Stimulated activated CD8-positive, alpha-beta memory T cell treated with anti-CD3 and anti-CD28 coated beads, Interleukin-2, amount 100 ng/mL, for 1 hour (primary cell): ENCODE measurements around the gene MIS18A.
"Not testable (repeated sequence)": the region's sequence is repeated elsewhere in the genome, so short reads cannot be mapped to it uniquely, and the experiment has no call there.

Experiments
- DNase-seq, 2 donors: peaks; one replicate each; pipeline ENCODE4 v3.0.0-alpha.2; 2020; ENCODE audit warnings: low read depth in 2 of 2

MIS18A gene

DNA sequence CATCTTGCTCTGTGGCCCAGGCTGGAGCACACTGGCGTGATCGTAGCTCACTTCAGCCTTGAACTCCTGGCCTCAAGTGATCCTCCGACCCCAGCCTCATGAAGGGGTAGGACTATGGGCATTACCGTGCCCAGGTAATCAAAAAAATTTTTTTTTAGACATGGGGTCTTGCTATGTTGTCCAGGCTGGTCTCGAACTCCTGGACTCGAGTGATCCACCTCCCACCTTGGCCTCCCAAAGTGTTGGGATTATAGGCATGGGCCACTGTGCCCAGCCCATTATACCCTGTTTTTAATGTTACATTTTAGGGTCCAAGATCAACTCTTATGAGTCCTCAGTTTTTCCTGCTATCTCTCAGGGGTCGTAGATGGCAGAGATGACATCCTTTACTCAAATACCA is 26.1 kb upstream of the MIS18A start:
- DNase-seq = no peak

DNA sequence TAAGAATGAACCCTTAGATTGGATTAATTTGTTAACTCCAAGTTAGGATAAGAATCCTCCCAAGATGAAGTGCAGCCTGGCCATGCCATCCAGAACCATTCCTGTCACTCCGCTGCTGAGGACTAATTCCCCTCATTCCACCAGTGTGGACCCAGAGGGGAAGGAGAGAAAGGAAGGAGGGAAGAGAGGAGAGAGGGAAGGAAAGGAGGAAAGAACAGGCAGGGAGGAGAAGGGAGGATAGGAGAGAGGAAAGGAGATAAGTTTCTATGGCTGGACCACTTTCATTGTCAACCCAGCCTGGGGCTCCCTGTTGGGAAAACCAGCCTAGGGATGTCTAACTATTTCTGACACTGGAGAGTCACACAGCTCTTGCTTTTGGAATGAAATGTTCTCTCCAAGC is 24.5 kb upstream of the MIS18A start:
- DNase-seq = no peak

DNA sequence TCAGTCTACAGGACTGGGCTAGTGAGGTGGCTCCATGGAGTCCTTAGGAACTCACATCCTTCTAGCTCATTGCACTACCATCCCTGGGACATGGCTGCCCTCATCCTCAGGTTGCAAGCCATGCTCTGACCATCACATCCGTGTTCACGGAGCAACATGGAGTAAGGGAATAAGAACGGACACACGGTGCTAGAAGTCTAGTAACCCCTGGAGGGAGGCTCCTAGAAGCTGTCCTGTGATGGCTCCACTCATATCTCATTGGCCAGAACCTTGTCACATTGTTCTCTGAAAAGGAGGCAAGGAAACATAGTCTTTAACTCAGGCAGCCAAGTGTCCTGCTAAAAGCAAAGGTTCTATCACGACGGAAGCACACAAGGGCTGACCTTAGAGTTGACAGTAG is 23.7 kb upstream of the MIS18A start:
- no peak for DNase-seq

DNA sequence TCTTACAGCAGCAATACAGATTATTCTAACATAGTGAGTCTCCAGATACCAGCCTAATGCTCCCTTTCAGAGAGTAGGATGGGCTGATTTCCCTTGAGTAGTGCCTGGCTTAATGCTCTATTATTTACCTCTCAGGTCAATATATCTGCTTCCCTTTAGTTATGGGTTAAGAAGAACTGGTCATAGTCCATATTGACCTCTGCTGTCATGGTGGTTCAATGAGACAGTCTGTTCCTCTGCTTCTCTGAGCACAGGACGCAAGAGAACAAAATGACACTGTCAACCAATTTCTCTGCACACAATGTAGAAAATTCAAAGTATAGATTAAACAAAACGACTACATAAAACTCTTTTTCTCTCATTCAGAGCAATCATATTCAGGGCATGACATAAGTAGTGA is 22.7 kb upstream of the MIS18A start:
- DNase-seq = no peak

DNA sequence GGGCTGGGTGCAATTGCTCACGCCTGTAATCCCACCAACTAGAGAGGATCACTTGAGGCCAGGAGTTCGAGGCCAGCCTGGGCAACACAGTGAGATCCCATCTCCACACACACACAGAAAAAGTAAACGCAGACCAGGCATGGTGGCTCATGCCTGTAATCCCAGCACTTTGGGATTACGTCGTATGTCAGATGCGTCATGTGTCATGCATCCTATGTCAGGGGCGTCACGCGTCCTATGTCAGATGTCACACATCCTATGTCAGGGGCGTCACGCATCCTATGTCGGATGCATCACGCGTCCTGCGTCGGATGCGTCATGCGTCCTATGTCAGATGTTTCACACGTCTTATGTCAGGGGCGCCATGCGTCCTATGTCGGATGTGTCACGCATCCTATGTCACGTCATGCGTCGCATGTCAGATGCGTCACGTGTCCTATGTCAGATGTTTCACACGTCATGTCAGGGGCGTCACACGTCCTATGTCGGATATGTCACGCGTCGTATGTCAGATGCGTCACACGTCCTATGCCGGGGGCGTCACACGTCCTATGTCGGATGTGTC is 21.4 kb upstream of the MIS18A start:
- DNase-seq = no peak

DNA sequence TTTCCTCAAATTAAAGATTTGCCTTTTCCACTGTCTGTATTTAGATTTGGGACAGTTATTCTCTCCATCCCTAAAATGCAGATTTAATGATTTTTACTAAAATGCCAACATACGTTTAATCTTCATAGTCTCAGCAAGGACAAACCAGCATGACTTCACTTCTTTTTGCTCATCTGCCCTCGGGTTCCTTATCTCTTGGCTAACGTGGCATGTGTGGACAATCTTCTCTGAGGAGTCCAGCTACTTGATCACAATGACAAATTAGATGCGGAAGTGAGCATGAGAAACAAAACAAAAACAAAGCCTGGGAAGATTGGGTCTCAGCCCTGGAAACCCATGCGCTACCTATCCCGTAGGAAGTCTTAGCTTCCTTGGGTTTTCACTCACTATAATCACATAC is 20.8 kb upstream of the MIS18A start:
- no peak for DNase-seq

DNA sequence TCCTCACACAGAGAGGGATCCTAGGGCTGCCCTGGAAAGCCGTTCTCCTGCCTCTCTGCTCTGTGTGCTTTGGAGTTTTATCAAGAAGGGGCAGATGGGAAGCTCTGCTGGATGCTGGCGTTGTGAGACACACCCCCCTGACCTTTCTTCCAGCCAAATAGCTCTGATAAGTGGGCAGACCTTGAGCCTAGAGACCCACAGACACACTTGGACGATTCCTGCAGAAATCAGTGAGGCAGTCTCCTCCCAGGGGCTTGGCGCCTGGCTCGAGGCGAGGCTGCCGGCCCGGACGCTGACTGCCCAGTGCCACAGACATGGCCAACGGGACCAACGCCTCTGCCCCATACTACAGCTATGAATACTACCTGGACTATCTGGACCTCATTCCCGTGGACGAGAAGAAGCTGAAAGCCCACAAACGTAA is 19.8 kb upstream of the MIS18A start, which contains the start of gene MRAP:
TSS of gene MRAP (plus strand) at position 198 of the 424 bp plus-strand sequence. CDS start at position 315, 117 bp downstream.
- no peak for DNase-seq

DNA sequence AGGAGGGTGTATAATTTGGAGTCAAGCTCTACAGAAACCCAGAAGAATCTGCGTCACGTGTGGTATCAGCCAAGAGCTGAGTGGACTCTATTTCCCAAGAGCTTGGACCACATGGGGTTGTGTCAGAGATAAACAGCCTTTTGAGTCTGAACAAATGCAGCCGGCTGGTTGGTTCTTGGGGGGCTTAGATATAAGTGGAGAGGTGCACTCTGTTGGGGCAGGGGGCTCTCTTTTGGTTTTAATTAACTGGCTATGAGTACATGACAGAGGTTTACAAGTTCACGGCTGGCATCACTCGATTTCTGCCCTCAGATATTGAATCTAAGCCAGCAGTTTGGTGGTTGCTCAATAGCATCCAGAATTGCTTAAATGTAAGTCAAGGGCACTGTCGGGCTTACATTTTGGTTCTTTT is 19.3 kb upstream of the MIS18A start:
- no peak for DNase-seq

DNA sequence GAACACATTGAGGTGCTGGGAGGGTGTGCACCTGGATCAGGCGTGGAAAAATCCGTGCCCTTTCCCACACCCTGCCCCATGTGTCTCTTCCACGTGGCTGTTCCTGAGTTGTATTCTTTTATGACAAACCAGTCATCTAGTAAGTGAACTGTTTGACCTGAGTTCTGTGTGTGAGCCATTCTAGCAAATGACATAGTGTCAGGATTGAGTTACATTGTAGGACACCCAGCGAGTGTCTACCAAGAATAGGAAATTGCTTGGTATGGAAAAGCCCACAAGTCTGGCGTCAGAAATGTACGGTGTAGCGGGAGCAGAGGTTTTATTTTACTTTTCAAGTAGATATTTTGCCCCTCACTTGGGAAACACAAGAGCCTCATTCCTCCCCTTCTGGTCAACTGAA is 18.6 kb upstream of the MIS18A start:
- DNase-seq = no peak

DNA sequence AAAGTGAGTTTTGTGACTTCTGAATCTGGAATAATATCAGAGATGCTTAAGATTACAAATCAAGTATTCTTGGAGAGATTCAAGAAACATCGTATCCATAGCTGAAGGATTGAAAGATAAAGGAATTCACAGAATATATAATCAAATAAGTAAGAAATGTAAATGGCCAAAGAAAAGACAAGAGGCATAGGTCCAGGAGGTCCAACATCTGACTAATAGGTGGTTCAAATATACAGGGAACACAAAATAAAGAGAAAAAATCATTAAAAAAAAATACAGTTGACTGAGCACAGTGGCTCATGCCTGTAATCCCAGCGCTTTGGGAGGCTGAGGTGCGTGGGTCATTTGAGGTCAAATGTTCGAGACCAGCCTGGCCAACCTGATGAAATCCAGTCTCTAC is 6.6 kb upstream of the MIS18A start:
- DNase-seq = no peak

DNA sequence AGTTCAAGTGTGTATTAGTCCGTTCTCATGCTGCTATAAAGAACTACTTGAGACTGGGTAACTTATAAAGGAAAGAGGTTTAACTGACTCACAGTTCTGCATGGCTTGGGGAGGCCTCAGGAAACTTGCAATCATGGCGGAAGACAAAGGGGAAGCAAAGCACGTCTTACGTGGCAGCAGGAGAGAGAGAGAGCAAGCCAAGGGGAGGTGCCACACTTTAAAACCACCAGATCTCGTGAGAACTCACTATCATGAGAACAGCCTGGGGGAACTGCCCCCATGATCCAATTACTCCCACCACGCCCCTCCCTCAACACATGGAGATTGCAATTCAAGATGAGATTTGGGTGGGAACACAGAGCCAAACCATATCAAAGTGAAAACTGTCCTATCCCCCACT is 4.1 kb upstream of the MIS18A start:
- DNase-seq = no peak

DNA sequence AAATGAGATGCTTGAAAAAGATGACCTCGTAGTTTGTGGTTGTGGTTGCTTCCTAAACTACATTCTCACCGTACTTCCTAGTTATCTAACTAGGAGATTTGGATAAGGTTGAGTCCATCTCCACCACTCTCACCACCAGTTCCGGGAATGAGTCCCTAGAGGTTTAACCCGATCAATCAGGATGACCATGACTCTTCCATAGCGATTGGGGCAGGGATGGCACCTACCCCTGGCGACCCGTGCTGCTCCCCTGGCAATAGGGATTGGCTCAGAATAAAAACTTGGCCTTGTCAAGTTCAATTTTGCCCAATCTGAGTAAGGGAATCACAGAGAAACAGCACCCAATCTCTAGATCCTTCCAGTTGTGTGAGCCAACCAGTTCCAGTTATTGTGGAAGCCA is 2.7 kb upstream of the MIS18A start:
- DNase-seq = no peak

DNA sequence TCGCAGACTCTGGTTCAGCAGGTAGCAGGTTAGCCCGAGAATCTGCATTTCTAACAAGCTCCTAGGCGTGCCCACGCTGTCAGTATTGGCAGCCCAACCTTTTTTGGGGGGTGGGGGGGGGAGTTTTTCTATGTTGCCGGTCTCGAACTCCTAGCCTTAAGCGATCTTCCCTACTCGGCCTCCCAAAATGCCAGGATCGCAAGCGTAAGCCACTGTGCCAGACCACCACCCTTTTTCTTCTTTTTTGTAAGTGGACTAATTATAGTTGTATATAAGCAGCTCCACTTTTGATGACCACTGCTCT is 480 bp upstream of the MIS18A start:
- no peak for DNase-seq

DNA sequence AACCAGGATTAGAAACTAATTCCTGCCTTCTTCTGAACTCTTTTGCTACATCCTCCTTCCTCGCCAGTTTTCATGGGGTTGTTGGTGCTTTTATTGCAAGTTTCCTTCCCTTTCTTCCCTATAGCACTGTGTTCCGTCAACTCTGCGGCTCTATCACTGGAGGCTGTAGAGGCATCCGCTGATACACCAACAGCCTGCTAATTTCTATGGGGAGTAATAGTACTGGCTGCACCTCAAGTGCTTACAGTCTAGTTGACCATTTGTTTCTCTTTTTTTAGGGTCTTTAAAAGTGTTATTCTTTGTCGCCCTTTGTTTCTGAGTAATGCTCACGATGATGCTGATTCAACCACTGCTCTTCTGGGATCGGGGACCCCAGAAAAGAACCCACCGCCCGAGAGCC is 746 bp downstream of the MIS18A start:
- no peak for DNase-seq

DNA sequence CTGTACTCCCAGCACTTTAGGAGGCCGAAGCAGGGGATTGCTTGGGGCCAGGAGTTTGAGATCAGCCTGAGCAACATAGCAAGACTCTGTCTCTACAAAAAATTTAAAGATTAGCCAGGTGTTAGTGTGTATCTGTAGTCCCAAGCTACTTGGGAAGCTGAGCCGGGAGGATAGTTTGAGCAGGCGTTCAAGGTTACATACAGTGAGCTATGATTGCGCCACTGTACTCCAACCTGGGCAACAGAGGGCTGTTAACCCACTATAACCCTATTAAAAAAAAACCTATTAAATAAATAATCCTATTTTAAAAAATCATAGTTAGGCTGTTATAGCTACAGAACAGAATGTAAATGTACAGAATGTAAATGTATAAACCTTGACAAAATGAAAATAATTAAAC is 2.2 kb downstream of the MIS18A start:
- no peak for DNase-seq

DNA sequence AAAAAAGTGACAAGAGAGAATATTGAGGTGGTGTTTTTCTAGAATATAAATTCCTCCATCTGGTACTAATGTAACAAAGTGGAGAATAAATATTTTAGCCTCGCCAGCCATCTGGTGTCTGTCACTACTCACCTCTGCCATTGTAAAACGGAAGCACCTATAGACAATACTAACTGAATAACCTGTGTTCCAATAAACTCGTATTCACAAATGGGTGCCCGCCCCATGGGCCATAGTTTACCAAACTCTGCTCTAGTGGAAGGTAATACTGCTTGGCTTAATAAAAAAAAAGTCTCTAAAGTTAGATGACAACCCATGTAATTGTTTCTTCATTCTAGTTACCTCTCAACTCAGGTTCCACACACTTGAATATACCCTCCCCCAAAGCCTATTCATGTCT is 8.1 kb downstream of the MIS18A start:
- DNase-seq = no peak

DNA sequence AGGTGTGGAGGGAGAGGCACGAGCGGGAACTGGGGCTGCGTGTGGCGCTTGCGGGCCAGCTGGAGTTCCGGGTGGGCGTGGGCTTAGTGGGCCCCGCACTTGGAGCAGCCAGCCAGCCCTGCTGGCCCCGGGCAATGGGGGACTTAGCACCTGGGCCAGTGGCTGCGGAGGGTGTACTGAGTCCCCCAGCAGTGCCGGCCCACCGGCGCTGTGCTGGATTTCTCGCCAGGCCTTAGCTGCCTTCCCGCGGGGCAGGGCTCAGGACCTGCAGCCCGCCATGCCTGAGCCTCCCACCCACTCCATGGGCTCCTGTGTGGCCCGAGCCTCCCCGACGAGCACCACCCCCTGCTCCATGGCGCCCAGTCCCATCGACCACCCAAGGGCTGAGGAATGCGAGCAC is 13.5 kb downstream of the MIS18A start:
- DNase-seq = not testable (repeated sequence)

DNA sequence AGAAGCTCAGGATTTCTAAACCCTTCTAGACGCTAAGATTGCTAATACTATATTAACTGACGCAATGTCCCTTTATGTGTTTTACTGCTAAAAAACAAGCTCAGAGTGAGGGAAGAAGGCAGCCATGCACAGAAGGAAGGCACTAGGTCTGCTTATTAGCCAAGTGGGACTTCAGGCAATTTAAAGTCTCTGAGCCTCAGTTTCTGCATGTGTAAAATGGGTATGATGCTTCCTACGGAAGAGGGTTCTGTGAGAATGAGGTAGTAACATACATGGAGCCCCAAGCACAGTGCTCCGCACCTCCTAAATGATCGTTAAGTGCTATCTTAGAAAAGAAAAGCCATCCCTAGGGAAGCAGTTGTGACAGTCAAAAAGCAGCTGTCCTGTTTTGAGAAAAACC is 16.9 kb downstream of the MIS18A start:
- DNase-seq = no peak

DNA sequence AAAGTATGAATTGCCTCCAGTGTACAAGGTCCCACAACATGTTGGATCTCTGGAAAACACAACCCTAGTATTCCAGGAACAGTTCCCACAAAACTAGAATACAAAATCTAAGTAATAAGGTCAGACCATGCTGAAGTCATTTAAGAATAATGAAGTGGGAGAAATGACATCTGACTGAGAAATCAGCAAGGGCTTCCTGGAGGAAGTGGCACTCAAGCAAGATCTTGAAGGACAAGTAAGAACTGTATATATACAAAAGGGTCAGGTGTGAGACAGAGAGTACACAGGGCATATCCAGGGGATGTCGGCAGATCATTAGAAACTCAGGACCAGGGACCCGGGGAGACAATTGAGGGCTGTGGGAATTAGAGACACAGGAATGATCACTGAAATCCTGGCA is 18.7 kb downstream of the MIS18A start:
- no peak for DNase-seq

DNA sequence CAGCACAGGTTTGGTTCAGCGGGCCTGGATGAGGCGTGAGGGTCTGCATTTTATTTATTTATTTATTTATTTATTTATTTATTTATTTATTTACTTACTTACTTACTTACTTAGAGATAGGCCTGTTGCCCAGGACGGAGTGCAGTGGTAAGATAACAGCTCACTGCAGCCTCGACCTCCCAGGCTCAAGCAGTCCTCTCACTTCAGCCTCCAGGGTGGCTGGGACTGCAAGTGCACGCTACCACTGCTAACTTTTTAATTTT is 20.1 kb downstream of the MIS18A start:
- not testable (repeated sequence) for DNase-seq

DNA sequence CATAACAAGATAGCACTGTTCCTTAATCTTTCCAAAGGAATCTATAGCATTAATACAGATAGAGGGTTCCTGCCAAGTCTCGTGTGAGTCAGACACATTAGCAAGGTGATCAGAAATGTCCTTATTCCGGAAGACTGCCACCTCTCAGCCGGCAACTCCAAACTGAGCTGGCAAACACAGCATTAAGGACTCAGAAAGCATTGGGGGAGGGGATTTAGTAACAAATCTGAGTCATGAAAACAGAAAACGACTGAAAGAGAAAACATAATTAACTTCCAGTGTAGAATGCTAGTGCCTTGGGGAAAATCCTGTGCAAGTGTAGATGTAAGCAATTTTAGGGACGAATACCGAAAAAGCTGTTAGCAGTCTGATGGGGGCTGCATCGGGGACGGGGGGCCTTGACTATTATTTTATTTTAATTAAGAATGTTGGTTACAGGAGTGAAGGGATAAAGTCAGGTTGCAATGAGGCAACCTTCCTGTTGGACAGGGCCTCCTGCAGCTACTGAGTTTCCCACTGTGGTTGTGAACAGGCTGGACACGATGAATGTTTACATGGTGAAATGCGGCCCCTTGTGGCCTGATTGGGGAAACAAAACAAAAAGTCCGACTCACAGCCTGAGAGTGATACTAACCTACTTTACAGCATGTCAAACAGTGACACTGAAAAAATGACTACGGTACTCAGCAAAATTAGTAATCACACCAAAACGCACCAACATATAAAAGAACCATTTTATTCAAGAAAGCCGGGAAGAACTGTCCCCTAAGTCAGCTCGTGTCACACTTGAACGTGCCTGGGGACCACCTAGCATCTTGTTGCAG is 20.7 kb downstream of the MIS18A start:
- DNase-seq = no peak

DNA sequence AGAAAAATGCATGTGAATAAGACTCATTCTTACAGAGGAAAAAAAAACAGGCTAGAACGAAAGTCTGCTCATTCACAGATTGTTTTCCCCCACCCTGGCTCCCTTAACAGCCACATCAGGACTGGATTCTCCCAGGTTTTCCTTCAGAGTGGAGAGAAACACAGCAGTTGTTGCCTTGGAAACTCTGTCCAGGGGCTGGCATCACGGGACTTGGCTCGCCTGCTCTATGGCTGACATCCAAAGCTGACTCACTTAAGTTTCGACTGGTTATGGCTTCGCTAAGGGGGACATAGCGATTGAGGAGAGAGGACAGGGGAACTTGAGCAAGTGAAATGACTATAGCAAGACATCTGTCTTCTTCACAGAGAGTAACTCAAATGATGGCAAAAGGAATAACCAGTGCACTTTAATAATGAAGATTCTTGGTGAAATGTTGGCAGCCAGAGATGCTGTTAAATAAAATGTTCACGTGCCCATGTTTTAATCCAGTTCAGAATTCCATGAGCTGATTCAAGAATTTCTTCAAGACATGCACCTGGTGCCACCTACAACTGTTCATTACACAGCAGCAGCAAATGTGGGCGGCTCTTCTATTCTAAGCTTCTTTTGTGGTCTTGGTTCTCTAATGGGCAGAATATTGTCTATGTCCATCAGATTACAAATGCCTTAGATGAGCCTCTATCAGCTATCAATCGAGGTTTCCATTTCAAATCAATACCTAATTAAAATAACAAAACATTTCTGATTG is 21.8 kb downstream of the MIS18A start:
- no peak for DNase-seq

DNA sequence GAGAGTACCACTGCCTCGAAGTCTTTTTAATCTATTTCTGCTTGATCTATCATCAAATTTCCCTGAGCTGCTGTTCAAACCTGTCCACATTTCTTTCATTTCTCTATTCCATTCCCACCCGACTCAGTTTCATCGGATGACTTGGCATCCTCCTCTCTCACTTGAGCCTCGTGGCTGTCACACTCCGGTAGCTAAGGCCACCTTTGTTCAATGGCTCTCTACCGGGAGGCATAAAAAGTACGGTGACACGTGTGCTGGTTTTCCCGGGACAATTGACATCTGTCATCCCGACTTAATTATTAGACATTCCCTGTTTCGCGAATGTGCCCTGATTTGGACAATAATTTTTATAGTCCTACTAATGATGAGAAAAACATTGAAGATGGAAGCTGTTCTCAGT is 22.6 kb downstream of the MIS18A start:
- DNase-seq = no peak
